Karpas-422 (cell line): ENCODE measurements around the gene INAVA. TPM values are rescaled to one million over a fixed set of nuclear protein-coding genes. Genes with fewer than 3 reads are reported as not detected.

Source experiments
- small RNA-seq: library from RNA; depleted of rRNA; stranded (forward); fragments of <200 nt; gene quantifications from one replicate; pipeline ENCODE3, GENCODE V24; 2014
- total RNA-seq: library from RNA; depleted of rRNA; stranded (reverse); fragments of >200 nt; shearing (Covaris generic); gene quantifications from 2 replicates; pipeline ENCODE4 v1.2.3, GENCODE V29; 2014; ENCODE audit warnings: low replicate concordance; rRNA removed

INAVA gene
- total RNA-seq, 1 experiment from 2014 or later: not detected

Small RNA genes lying within 50 kb of the gene (small RNA-seq; reads per million reads assigned to genes)
- gene RNU6-704P: not detected

Other genes with a start within 250 kb of the INAVA start
- gene DDX59, start 225.0 kb upstream of the INAVA start, total RNA-seq: 45.1 and 60.8 TPM in 2 replicates
- 29.4 and 56.5 TPM in 2 replicates for gene CAMSAP2, start 156.0 kb upstream of the INAVA start, total RNA-seq
- not detected in 2 replicates for gene GPR25, start 21.9 kb upstream of the INAVA start, total RNA-seq
- 0.22 TPM in 2 replicates for gene KIF21B, start 128.8 kb downstream of the INAVA start, total RNA-seq
- not detected in 2 replicates for gene CACNA1S, start 217.5 kb downstream of the INAVA start, total RNA-seq
- gene ASCL5, start 232.3 kb downstream of the INAVA start, total RNA-seq: not detected in 2 replicates